DOHH2 (cell line): ENCODE results near the gene CKS1B.

Source experiments
- H3F3A ChIP-seq: fragments of 200-600 bp; sonication (generic), shearing (Covaris generic); 2 replicates; pipeline ENCODE4 v1.6.0; 2016; ENCODE audit warnings: antibody characterized with exemption, mild to moderate bottlenecking; ENCODE audit not compliant: control insufficient read depth, insufficient read depth
- H3K27ac ChIP-seq: fragments of 200-600 bp; sonication (generic); 2 replicates; pipeline ENCODE4 v1.5.1; 2014; ENCODE audit warnings: low read depth, mild to moderate bottlenecking, low read length, moderate library complexity
- H3K27me3 ChIP-seq: fragments of 200-600 bp; sonication (generic); 2 replicates; pipeline ENCODE4 v1.6.1; 2014; ENCODE audit warnings: mild to moderate bottlenecking, low read length, mixed read lengths; ENCODE audit not compliant: control insufficient read depth
- H3K36me3 ChIP-seq: fragments of 200-600 bp; sonication (generic); 2 replicates; pipeline ENCODE4 v1.6.1; 2014; ENCODE audit warnings: mild to moderate bottlenecking, low read length, moderate library complexity, mixed read lengths; ENCODE audit not compliant: control insufficient read depth
- H3K4me1 ChIP-seq: fragments of 200-600 bp; sonication (generic); 2 replicates; pipeline ENCODE4 v1.6.1; 2014; ENCODE audit warnings: mild to moderate bottlenecking, low read length, mixed read lengths; ENCODE audit not compliant: control insufficient read depth
- H3K4me2 ChIP-seq: fragments of 200-600 bp; sonication (generic); 2 replicates; pipeline ENCODE4 v1.6.0; 2014; ENCODE audit warnings: mild to moderate bottlenecking, low read length, moderate library complexity
- H3K4me3 ChIP-seq: fragments of 200-600 bp; sonication (generic); 2 replicates; pipeline ENCODE4 v1.5.1; 2014; ENCODE audit warnings: mild to moderate bottlenecking, low read length, mixed read lengths
- H3K79me2 ChIP-seq: fragments of 200-600 bp; sonication (generic); 2 replicates; pipeline ENCODE4 v1.6.1; 2014; ENCODE audit warnings: mild to moderate bottlenecking, low read length, mixed read lengths; ENCODE audit not compliant: control insufficient read depth
- H3K9me2 ChIP-seq: fragments of 200-600 bp; sonication (generic); replicated peaks from 2 replicates; pipeline ENCODE4 v1.6.1; 2014; ENCODE audit warnings: mild to moderate bottlenecking, low read length, mixed read lengths; ENCODE audit not compliant: control insufficient read depth
- H3K9me3 ChIP-seq: fragments of 200-600 bp; sonication (generic); 2 replicates; pipeline ENCODE4 v1.6.1; 2014; ENCODE audit warnings: antibody characterized with exemption, low read length, mixed read lengths; ENCODE audit not compliant: control insufficient read depth, insufficient read depth
- H4K20me1 ChIP-seq: fragments of 200-600 bp; sonication (generic); 2 replicates; pipeline ENCODE4 v1.6.0; 2014; ENCODE audit warnings: low read depth, mild to moderate bottlenecking, antibody characterized with exemption, low read length, moderate library complexity; ENCODE audit not compliant: control insufficient read depth, insufficient read depth
- EZH2phosphoT487 ChIP-seq: fragments of 200-600 bp; sonication (generic); IDR thresholded peaks from 2 replicates; pipeline ENCODE4 v1.6.1; 2017; ENCODE audit warnings: borderline replicate concordance, mild to moderate bottlenecking, antibody characterized with exemption, low read length, moderate library complexity, mixed read lengths
- TF ChIP-seq, protein P1 (sequence below): fragments of 200-600 bp; sonication (generic); IDR thresholded peaks from one replicate; pipeline ENCODE4 v1.5.1; 2014; ENCODE audit warnings: antibody characterized with exemption, mild to moderate bottlenecking, low read depth, low read length; ENCODE audit not compliant: poor library complexity, severe bottlenecking

CKS1B gene

DNA sequence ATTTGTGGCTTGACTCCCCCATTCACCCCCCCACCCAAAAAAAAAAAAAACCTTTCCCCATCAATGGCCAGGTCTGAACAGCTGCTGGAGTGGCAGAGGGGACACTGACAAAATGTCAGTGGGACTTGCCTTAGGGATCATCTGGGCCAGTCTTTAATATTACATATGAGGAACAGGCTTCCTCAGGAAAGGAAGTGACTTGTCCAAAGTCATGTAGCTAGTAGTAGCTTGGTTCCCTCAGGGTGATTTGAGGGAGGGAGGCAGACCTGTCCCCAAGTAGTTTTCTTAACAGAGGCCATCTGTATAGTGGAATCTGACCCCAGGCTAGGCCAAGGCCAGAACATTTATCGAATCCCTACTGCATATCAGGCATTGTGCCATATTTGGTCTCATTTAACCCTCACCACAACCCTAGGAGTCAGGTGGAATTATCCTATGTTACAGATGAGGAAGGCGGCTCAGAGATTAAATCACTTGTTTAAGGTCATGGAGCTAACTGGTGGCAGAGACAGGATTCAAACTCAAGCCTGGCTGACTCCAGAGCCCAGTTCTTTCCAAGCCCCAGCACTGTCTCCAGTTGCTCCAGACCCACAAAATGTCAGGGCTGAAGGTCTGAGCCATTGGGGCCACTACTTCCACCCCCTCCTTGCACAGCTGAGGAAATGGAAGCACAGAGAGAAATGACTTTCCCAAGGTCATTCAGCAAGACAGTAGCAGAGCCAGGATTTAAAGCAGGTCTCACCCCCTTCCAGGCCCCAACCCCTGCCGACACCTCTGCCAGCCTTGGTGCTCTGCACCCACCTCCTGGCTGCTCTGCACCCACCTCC, 38.5 kb downstream of the CKS1B start:
- TF ChIP-seq EZH2phosphoT487: no peak
- TF ChIP-seq, protein P1, sequence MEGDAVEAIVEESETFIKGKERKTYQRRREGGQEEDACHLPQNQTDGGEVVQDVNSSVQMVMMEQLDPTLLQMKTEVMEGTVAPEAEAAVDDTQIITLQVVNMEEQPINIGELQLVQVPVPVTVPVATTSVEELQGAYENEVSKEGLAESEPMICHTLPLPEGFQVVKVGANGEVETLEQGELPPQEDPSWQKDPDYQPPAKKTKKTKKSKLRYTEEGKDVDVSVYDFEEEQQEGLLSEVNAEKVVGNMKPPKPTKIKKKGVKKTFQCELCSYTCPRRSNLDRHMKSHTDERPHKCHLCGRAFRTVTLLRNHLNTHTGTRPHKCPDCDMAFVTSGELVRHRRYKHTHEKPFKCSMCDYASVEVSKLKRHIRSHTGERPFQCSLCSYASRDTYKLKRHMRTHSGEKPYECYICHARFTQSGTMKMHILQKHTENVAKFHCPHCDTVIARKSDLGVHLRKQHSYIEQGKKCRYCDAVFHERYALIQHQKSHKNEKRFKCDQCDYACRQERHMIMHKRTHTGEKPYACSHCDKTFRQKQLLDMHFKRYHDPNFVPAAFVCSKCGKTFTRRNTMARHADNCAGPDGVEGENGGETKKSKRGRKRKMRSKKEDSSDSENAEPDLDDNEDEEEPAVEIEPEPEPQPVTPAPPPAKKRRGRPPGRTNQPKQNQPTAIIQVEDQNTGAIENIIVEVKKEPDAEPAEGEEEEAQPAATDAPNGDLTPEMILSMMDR: no peak
- no peaks in the 10 kb centered on the region for H3K9me2 ChIP-seq
- no peaks in the 10 kb centered on the region for H3K79me2 ChIP-seq
- H3K4me1 ChIP-seq: peaks cover 93% of the 10 kb centered on the region
- H3K4me3 ChIP-seq: no peak overlapping the region
- peak overlapping the region; percentile 52; the same call in 1 of the 2 replicates for H3K4me2 ChIP-seq
- H3K9me3 ChIP-seq: no peaks in the 10 kb centered on the region
- H3K36me3 ChIP-seq: peaks cover 24% of the 10 kb centered on the region
- H4K20me1 ChIP-seq: no peaks in the 10 kb centered on the region
- no peak overlapping the region; the same call in 1 of the 2 replicates for H3K27ac ChIP-seq
- H3F3A ChIP-seq: peaks cover 25% of the 10 kb centered on the region
- no peaks in the 10 kb centered on the region for H3K27me3 ChIP-seq

- Histone ChIP-seq H3K4me2 (peak overlapping the region; percentile 52), H3F3A (peaks cover 25% of the 10 kb centered on the region), H4K20me1 (no peaks in the 10 kb centered on the region), H3K4me1 (peaks cover 93% of the 10 kb centered on the region), H3K27me3 (no peaks in the 10 kb centered on the region), H3K9me3 (no peaks in the 10 kb centered on the region), H3K9me2 (no peaks in the 10 kb centered on the region), H3K79me2 (no peaks in the 10 kb centered on the region), H3K4me3 (peak overlapping the region; percentile 22; the same call in 1 of the 2 replicates), H3K27ac (peak overlapping the region; percentile 25; the same call in 1 of the 2 replicates), H3K36me3 (peaks cover 24% of the 10 kb centered on the region)
- no peak for TF ChIP-seq EZH2phosphoT487
- TF ChIP-seq, protein P1: no peak
Measured at GRCh38 chr1:155013632-155014031, 39.2 kb downstream of the CKS1B start.

GRCh38 chr1:155014709-155015508, 40.4 kb downstream of the CKS1B start:
- no peak for TF ChIP-seq EZH2phosphoT487
- TF ChIP-seq, protein P1: no peak
- Histone ChIP-seq H4K20me1 (no peaks in the 10 kb centered on the region), H3K79me2 (no peaks in the 10 kb centered on the region), H3K4me1 (peaks cover 83% of the 10 kb centered on the region), H3K4me2 (peak overlapping the region; percentile 52; the same call in 1 of the 2 replicates), H3K27ac (no peak overlapping the region), H3K36me3 (peaks cover 24% of the 10 kb centered on the region), H3K9me2 (no peaks in the 10 kb centered on the region), H3K9me3 (no peaks in the 10 kb centered on the region), H3K4me3 (no peak overlapping the region), H3K27me3 (no peaks in the 10 kb centered on the region), H3F3A (peaks cover 25% of the 10 kb centered on the region)
